ENCODE results near the gene TRRAP.
A peak's percentile ranks its signal among the peaks of the same experiment; 100 is the strongest.

TRRAP gene

GRCh38 chr7:99020413-99020715 lies 142.0 kb downstream of the TRRAP start:
- no peak overlapping the region for H3K4me3 ChIP-seq (ENCODE audit: low read depth, low read length)
- TF ChIP-seq CTCF (IDR thresholded peaks at IDR 0.05; ENCODE audit: control insufficient read depth, extremely low read depth, insufficient read depth): no peak
- no peak for DNase-seq (ENCODE audit: low read depth)

GRCh38 chr7:99021941-99022560 lies 143.7 kb downstream of the TRRAP start:
- no peak overlapping the region for H3K4me3 ChIP-seq (ENCODE audit: low read depth, low read length)
- peak; percentile 50 for DNase-seq (ENCODE audit: low read depth)
- TF ChIP-seq CTCF (IDR thresholded peaks at IDR 0.05; ENCODE audit: control insufficient read depth, extremely low read depth, insufficient read depth): no peak

GRCh38 chr7:99024066-99024465 lies 145.7 kb downstream of the TRRAP start:
- DNase-seq (ENCODE audit: low read depth): peak; percentile 40
- H3K4me3 ChIP-seq (ENCODE audit: low read depth, low read length): no peak overlapping the region
- TF ChIP-seq CTCF (IDR thresholded peaks at IDR 0.05; ENCODE audit: control insufficient read depth, extremely low read depth, insufficient read depth): no peak

- TF ChIP-seq CTCF (IDR thresholded peaks at IDR 0.05; ENCODE audit: control insufficient read depth, extremely low read depth, insufficient read depth): no peak
- no peak for DNase-seq (ENCODE audit: low read depth)
- H3K4me3 ChIP-seq (ENCODE audit: low read depth, low read length): no peak overlapping the region
Measured at GRCh38 chr7:99027241-99027640, 148.9 kb downstream of the TRRAP start.

GRCh38 chr7:99027841-99028240 lies 149.5 kb downstream of the TRRAP start:
- no peak for DNase-seq (ENCODE audit: low read depth)
- no peak overlapping the region for H3K4me3 ChIP-seq (ENCODE audit: low read depth, low read length)
- TF ChIP-seq CTCF (IDR thresholded peaks at IDR 0.05; ENCODE audit: control insufficient read depth, extremely low read depth, insufficient read depth): no peak

- H3K4me3 ChIP-seq (ENCODE audit: low read depth, low read length): no peak overlapping the region
- DNase-seq (ENCODE audit: low read depth): no peak
- TF ChIP-seq CTCF (IDR thresholded peaks at IDR 0.05; ENCODE audit: control insufficient read depth, extremely low read depth, insufficient read depth): no peak
Measured at GRCh38 chr7:99028261-99028973, 150.1 kb downstream of the TRRAP start.

Measured in LNCaP clone FGC (cell line).